ENCODE data around the gene BMPER.

Gene BMPER

GRCh38 chr7:33923440-33924229 is 18.3 kb downstream of the BMPER start:
- Histone ChIP-seq H3K36me3 (ENCODE audit: control insufficient read depth, insufficient read depth, low read length) (no peaks in the 10 kb centered on the region; the same call in 1 of the 2 replicates), H3K4me1 (ENCODE audit: control insufficient read depth, insufficient read depth, low read length) (peaks cover 3% of the 10 kb centered on the region; the same call in 1 of the 2 replicates), H3K9ac (ENCODE audit: low read length) (no peak overlapping the region), H3K9me3 (ENCODE audit: control insufficient read depth, insufficient read depth, low read depth, low read length) (no peaks in the 10 kb centered on the region), H3K27me3 (ENCODE audit: control insufficient read depth, insufficient read depth, low read length) (0 out of 2 replicates have a peak, but pooled peaks cover 3% of the 10 kb centered on the region), H3K27ac (ENCODE audit: low read depth, low read length) (no peak overlapping the region), H3K4me3 (ENCODE audit: low read depth, low read length) (no peak overlapping the region)

DNA sequence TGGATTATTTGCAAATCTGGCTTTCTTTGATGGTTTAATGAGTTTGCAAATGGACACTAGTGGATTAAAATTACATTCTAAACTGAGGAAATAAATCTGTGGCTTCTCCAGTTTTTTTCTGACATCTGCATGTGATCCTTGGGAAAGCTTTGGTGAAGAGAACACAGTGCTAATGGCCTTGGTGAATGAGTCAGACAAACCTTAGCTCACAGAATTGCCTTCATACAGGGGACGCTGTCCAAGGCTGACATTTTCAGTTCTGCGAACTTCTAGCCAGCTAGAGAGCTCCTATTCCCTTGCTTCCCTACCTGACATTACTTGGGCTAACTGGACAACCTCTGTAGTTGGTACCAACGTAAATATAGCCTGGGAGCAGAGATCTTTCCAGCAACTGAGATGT is 21.2 kb downstream of the BMPER start:
- no peaks in the 10 kb centered on the region for H3K9me3 ChIP-seq (ENCODE audit: control insufficient read depth, insufficient read depth, low read depth, low read length)
- H3K9ac ChIP-seq (ENCODE audit: low read length) = no peak overlapping the region
- H3K4me3 ChIP-seq (ENCODE audit: low read depth, low read length) = no peak overlapping the region
- no peak overlapping the region for H3K27ac ChIP-seq (ENCODE audit: low read depth, low read length)
- H3K4me1 ChIP-seq (ENCODE audit: control insufficient read depth, insufficient read depth, low read length) = no peaks in the 10 kb centered on the region
- 0 out of 2 replicates have a peak, but pooled peaks cover 3% of the 10 kb centered on the region for H3K27me3 ChIP-seq (ENCODE audit: control insufficient read depth, insufficient read depth, low read length)
- H3K36me3 ChIP-seq (ENCODE audit: control insufficient read depth, insufficient read depth, low read length) = no peaks in the 10 kb centered on the region; the same call in 1 of the 2 replicates

DNA sequence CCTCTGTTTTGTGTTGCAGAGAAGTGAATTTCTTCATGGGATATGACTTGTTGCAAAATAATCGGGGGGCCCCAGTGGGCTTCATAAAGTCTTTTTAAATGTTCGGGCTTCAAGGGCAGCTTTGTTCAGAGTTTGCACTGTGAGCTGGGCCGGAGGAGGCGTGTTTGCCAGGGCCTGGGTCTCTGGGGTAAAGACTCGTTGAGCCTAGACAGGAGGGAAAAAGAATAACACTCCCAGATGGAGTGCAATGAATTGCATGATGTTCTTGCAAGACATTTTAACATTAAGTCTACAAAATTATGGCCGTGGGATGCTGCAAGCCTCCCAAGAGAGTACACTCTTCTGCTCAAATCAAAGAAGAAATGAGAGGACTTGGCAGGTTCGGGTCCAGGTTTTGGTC is 23.6 kb downstream of the BMPER start:
- Histone ChIP-seq H3K4me3 (ENCODE audit: low read depth, low read length) (no peak overlapping the region), H3K9me3 (ENCODE audit: control insufficient read depth, insufficient read depth, low read depth, low read length) (no peaks in the 10 kb centered on the region), H3K27ac (ENCODE audit: low read depth, low read length) (no peak overlapping the region), H3K27me3 (ENCODE audit: control insufficient read depth, insufficient read depth, low read length) (no peaks in the 10 kb centered on the region), H3K36me3 (ENCODE audit: control insufficient read depth, insufficient read depth, low read length) (no peaks in the 10 kb centered on the region), H3K4me1 (ENCODE audit: control insufficient read depth, insufficient read depth, low read length) (peaks cover 10% of the 10 kb centered on the region; the same call in 1 of the 2 replicates), H3K9ac (ENCODE audit: low read length) (no peak overlapping the region)

GRCh38 chr7:33932221-33932620 is 26.9 kb downstream of the BMPER start:
- Histone ChIP-seq H3K4me3 (ENCODE audit: low read depth, low read length) (no peak overlapping the region), H3K9ac (ENCODE audit: low read length) (no peak overlapping the region), H3K9me3 (ENCODE audit: control insufficient read depth, insufficient read depth, low read depth, low read length) (no peaks in the 10 kb centered on the region), H3K4me1 (ENCODE audit: control insufficient read depth, insufficient read depth, low read length) (peaks cover 11% of the 10 kb centered on the region; the same call in 1 of the 2 replicates), H3K36me3 (ENCODE audit: control insufficient read depth, insufficient read depth, low read length) (no peaks in the 10 kb centered on the region), H3K27ac (ENCODE audit: low read depth, low read length) (no peak overlapping the region), H3K27me3 (ENCODE audit: control insufficient read depth, insufficient read depth, low read length) (no peaks in the 10 kb centered on the region)

- Histone ChIP-seq H3K9ac (ENCODE audit: low read length) (no peak overlapping the region), H3K27me3 (ENCODE audit: control insufficient read depth, insufficient read depth, low read length) (no peaks in the 10 kb centered on the region), H3K4me3 (ENCODE audit: low read depth, low read length) (no peak overlapping the region)
Measured at GRCh38 chr7:33932832-33933468, 27.6 kb downstream of the BMPER start.

DNA sequence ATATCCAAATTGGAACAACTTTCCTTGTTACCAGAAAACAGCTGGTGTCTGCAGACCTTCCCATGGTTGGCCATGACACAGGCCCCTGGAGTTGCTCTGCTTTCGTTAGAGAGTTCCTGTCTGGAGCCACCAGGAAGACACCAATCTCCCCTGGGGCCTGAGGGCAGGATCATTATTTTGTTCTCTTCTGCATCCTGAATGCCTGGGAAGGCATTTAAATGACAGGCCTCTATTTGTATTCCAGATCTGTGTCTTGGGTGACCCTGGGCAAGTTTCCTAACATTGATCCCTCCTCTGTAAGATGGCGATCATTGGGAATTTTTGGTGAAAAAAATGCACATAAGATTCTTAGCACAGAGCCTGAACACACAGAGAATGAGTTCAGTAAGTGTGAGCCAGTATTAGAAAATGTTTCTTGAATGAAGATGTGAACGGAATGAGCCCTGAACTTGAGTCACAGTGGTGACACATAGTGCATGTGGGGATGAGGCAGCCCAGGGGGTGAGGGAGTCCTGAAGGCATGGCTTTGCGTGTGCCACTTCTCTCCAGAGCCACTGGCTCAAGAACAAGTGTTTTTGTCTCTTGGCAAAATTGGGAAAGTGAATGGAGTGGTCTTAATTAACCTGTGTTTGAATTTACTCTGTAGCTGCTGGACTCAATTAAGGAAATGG is 28.4 kb downstream of the BMPER start:
- Histone ChIP-seq H3K27ac (ENCODE audit: low read depth, low read length) (no peak overlapping the region), H3K9me3 (ENCODE audit: control insufficient read depth, insufficient read depth, low read depth, low read length) (no peaks in the 10 kb centered on the region), H3K9ac (ENCODE audit: low read length) (no peak overlapping the region)

More at GRCh38 chr7:33932832-33933468, 27.6 kb downstream of the BMPER start:
- H3K27ac ChIP-seq (ENCODE audit: low read depth, low read length) = no peak overlapping the region
- H3K4me1 ChIP-seq (ENCODE audit: control insufficient read depth, insufficient read depth, low read length) = peaks cover 11% of the 10 kb centered on the region; the same call in 1 of the 2 replicates
- H3K36me3 ChIP-seq (ENCODE audit: control insufficient read depth, insufficient read depth, low read length) = no peaks in the 10 kb centered on the region
- no peaks in the 10 kb centered on the region for H3K9me3 ChIP-seq (ENCODE audit: control insufficient read depth, insufficient read depth, low read depth, low read length)

GRCh38 chr7:33934391-33934790 is 29.1 kb downstream of the BMPER start:
- Histone ChIP-seq H3K9ac (ENCODE audit: low read length) (no peak overlapping the region), H3K4me1 (ENCODE audit: control insufficient read depth, insufficient read depth, low read length) (peaks cover 11% of the 10 kb centered on the region; the same call in 1 of the 2 replicates), H3K27me3 (ENCODE audit: control insufficient read depth, insufficient read depth, low read length) (no peaks in the 10 kb centered on the region), H3K36me3 (ENCODE audit: control insufficient read depth, insufficient read depth, low read length) (no peaks in the 10 kb centered on the region; the same call in 1 of the 2 replicates), H3K9me3 (ENCODE audit: control insufficient read depth, insufficient read depth, low read depth, low read length) (no peaks in the 10 kb centered on the region), H3K27ac (ENCODE audit: low read depth, low read length) (no peak overlapping the region), H3K4me3 (ENCODE audit: low read depth, low read length) (no peak overlapping the region)

More for the DNA sequence above, 28.4 kb downstream of the BMPER start:
- Histone ChIP-seq H3K4me3 (ENCODE audit: low read depth, low read length) (no peak overlapping the region), H3K4me1 (ENCODE audit: control insufficient read depth, insufficient read depth, low read length) (peaks cover 11% of the 10 kb centered on the region; the same call in 1 of the 2 replicates), H3K36me3 (ENCODE audit: control insufficient read depth, insufficient read depth, low read length) (no peaks in the 10 kb centered on the region), H3K27me3 (ENCODE audit: control insufficient read depth, insufficient read depth, low read length) (no peaks in the 10 kb centered on the region)

- Histone ChIP-seq H3K9me3 (ENCODE audit: control insufficient read depth, insufficient read depth, low read depth, low read length) (no peaks in the 10 kb centered on the region), H3K9ac (ENCODE audit: low read length) (no peak overlapping the region), H3K4me3 (ENCODE audit: low read depth, low read length) (no peak overlapping the region), H3K4me1 (ENCODE audit: control insufficient read depth, insufficient read depth, low read length) (peaks cover 11% of the 10 kb centered on the region; the same call in 1 of the 2 replicates), H3K36me3 (ENCODE audit: control insufficient read depth, insufficient read depth, low read length) (no peaks in the 10 kb centered on the region; the same call in 1 of the 2 replicates), H3K27me3 (ENCODE audit: control insufficient read depth, insufficient read depth, low read length) (no peaks in the 10 kb centered on the region), H3K27ac (ENCODE audit: low read depth, low read length) (no peak overlapping the region)
Measured at GRCh38 chr7:33936503-33936902, 31.2 kb downstream of the BMPER start.

DNA sequence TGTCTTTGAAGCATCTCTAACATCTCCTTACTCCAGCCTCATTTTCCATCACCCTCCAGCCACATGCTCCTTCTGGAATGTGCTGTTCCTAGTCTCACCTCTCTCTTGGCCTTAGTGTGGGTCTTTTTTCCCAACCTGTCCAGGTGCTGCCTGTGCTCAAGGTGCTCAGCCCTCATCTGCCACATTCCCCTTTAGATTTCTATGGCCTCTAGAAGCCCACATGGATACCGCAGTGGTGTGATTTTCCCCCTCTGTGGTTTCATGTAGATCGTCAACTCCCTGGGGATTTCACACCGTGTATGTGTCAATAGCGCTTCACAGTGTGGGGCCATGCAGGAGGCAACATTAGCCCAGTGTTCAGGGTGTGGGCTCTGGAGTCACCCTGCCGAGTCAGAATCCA is 32.5 kb downstream of the BMPER start:
- no peaks in the 10 kb centered on the region for H3K27me3 ChIP-seq (ENCODE audit: control insufficient read depth, insufficient read depth, low read length)
- no peak overlapping the region for H3K27ac ChIP-seq (ENCODE audit: low read depth, low read length)
- no peaks in the 10 kb centered on the region; the same call in 1 of the 2 replicates for H3K36me3 ChIP-seq (ENCODE audit: control insufficient read depth, insufficient read depth, low read length)
- H3K4me1 ChIP-seq (ENCODE audit: control insufficient read depth, insufficient read depth, low read length) = peaks cover 11% of the 10 kb centered on the region; the same call in 1 of the 2 replicates
- H3K4me3 ChIP-seq (ENCODE audit: low read depth, low read length) = no peak overlapping the region
- no peaks in the 10 kb centered on the region for H3K9me3 ChIP-seq (ENCODE audit: control insufficient read depth, insufficient read depth, low read depth, low read length)
- no peak overlapping the region for H3K9ac ChIP-seq (ENCODE audit: low read length)

DNA sequence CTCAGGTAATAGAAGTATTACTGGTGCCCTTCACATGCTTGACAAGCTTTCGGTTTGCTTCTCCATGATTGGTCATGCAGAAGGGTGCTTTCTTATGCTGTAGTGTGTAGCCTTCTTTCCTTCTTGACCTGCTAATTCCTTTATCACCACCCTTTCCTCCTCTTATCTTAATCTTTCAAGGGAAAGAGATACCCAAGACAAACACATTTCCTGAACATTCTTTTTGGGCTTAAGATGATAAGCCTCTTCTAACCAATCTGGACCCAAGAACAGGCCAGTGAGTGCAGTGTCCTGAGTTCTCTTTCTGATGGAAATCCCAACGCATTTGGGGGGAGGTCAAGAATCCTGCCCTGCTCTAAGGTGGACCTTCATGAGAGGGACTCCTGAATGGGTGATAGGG is 33.8 kb downstream of the BMPER start:
- H3K9me3 ChIP-seq (ENCODE audit: control insufficient read depth, insufficient read depth, low read depth, low read length) = no peaks in the 10 kb centered on the region
- H3K4me3 ChIP-seq (ENCODE audit: low read depth, low read length) = no peak overlapping the region
- H3K27me3 ChIP-seq (ENCODE audit: control insufficient read depth, insufficient read depth, low read length) = no peaks in the 10 kb centered on the region
- no peaks in the 10 kb centered on the region; the same call in 1 of the 2 replicates for H3K4me1 ChIP-seq (ENCODE audit: control insufficient read depth, insufficient read depth, low read length)
- no peak overlapping the region for H3K9ac ChIP-seq (ENCODE audit: low read length)
- no peak overlapping the region for H3K27ac ChIP-seq (ENCODE audit: low read depth, low read length)
- H3K36me3 ChIP-seq (ENCODE audit: control insufficient read depth, insufficient read depth, low read length) = no peaks in the 10 kb centered on the region; the same call in 1 of the 2 replicates

Measured in HUES6 (cell line).